ENCODE measurements around the gene MYO9A. TPM values are rescaled to one million over a fixed set of nuclear protein-coding genes. Genes with fewer than 3 reads are reported as not detected.

The MYO9A gene
- total RNA-seq, 1 experiment from 2014 or later = 30.1 TPM

DNA sequence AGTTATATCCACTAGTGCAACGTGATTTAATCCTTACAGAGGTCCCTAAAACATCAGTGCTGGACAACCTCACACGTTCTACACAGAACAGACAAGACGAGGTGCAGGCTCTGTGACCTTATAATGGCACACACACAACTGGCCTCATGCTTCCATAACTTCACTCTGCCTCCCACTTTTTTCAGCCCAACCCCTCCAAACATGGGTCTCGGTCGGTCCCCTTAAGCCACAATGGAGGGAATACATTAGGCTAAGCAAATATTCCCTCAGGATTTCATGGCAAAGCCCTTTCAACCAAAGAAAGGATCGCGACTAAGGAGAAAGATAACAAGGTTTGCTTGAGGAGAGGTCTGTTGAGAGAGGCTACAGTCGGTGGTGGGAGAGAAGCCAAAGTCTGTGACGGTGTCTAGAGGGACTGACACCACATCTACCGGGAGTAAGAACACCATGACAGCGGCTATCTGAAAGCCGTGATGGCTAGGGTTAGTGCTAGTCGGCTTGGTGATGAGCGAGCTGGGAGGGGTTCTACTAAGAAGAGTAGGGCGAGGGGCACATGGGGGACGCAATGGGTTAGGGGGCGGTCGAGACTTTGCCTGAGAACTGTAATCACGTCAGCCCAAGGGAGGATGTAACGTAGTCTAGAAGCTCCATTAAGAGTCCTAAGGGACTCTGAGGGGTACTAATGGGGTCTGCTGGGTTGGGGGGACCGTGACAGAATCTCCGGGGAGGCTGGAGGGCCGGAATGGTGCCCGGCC lies 1.0 kb downstream of the MYO9A start:
- peak overlapping the region; percentile 94 for H3K27ac ChIP-seq (ENCODE audit: low read depth, low read length, poor library complexity, severe bottlenecking)
- intact Hi-C loops (cut with micrococcal nuclease; ENCODE audit: unreplicated experiment) = no loop called here
- no peaks in the 10 kb centered on the region for H3K27me3 ChIP-seq (replicated peaks; ENCODE audit: insufficient read depth, low read depth, low read length, poor library complexity)
- BruUV-seq (replicated peaks) = no TSS peak
- ChIA-PET POLR2A (ENCODE audit: low non-redundant PET) (no interaction called here), CTCF (no interaction called here)
- TF ChIP-seq, protein P1, sequence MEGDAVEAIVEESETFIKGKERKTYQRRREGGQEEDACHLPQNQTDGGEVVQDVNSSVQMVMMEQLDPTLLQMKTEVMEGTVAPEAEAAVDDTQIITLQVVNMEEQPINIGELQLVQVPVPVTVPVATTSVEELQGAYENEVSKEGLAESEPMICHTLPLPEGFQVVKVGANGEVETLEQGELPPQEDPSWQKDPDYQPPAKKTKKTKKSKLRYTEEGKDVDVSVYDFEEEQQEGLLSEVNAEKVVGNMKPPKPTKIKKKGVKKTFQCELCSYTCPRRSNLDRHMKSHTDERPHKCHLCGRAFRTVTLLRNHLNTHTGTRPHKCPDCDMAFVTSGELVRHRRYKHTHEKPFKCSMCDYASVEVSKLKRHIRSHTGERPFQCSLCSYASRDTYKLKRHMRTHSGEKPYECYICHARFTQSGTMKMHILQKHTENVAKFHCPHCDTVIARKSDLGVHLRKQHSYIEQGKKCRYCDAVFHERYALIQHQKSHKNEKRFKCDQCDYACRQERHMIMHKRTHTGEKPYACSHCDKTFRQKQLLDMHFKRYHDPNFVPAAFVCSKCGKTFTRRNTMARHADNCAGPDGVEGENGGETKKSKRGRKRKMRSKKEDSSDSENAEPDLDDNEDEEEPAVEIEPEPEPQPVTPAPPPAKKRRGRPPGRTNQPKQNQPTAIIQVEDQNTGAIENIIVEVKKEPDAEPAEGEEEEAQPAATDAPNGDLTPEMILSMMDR (conservative IDR thresholded peaks at IDR 0.05; ENCODE audit: low read depth, low read length) = no peak
- no peak for TF ChIP-seq EZH2 (IDR thresholded peaks at IDR 0.05; ENCODE audit: borderline replicate concordance, low read depth, low read length, poor library complexity, severe bottlenecking)
- H3K36me3 ChIP-seq (ENCODE audit: insufficient read depth, low read length, poor library complexity, severe bottlenecking) = no peaks in the 10 kb centered on the region
- H3K4me3 ChIP-seq (ENCODE audit: low read depth, low read length, poor library complexity, severe bottlenecking) = peak overlapping the region; percentile 94
- peak; percentile 28 for DNase-seq (ENCODE audit: low spot score)
- no peaks in the 10 kb centered on the region for H3K9me3 ChIP-seq (ENCODE audit: low read depth, low read length, poor library complexity, severe bottlenecking)
- H3K4me1 ChIP-seq (ENCODE audit: insufficient read depth, low read length, poor library complexity, severe bottlenecking) = peaks cover 9% of the 10 kb centered on the region

DNA sequence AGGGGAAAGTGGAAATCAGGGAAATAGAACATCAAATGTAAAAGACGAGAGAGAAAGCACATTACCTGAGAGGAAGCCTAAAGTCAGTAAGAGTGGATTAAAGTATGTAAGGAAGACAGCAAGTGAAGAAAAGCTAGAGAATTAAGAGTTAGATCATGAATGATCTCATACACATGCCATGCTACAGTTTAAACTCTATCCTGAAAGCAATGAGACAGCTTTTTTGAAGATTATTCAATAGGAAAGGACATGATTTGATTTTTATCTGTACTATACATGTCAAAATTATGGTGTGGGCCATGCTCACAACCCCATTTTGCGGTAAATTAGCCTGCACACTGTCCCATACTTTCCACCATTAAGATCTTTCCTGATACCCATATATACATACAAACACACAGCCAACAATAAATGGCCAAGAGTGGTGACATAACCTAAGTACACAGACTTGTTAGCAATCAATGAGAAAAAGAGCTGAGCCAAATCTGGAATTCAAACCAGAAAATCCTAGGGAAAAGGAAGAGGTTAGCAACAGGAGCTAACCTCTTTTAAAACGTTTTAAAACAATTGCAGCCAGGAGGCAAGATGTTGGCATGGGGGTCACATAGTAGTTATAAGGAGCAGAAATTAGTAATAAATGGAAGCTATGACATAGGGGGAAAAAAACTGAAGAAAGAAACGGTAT lies 4.5 kb downstream of the MYO9A start:
- intact Hi-C loops (cut with micrococcal nuclease; ENCODE audit: unreplicated experiment) = no loop called here
- Histone ChIP-seq H3K4me3 (ENCODE audit: low read depth, low read length, poor library complexity, severe bottlenecking) (no peak overlapping the region), H3K27me3 (replicated peaks; ENCODE audit: insufficient read depth, low read depth, low read length, poor library complexity) (no peaks in the 10 kb centered on the region), H3K36me3 (ENCODE audit: insufficient read depth, low read length, poor library complexity, severe bottlenecking) (no peaks in the 10 kb centered on the region), H3K27ac (ENCODE audit: low read depth, low read length, poor library complexity, severe bottlenecking) (no peak overlapping the region), H3K4me1 (ENCODE audit: insufficient read depth, low read length, poor library complexity, severe bottlenecking) (peaks cover 9% of the 10 kb centered on the region), H3K9me3 (ENCODE audit: low read depth, low read length, poor library complexity, severe bottlenecking) (no peaks in the 10 kb centered on the region)
- no TSS peak for BruUV-seq (replicated peaks)
- ChIA-PET CTCF (no interaction called here), POLR2A (ENCODE audit: low non-redundant PET) (no interaction called here)
- DNase-seq (ENCODE audit: low spot score) = no peak
- no peak for TF ChIP-seq EZH2 (IDR thresholded peaks at IDR 0.05; ENCODE audit: borderline replicate concordance, low read depth, low read length, poor library complexity, severe bottlenecking)
- TF ChIP-seq, protein P1 (conservative IDR thresholded peaks at IDR 0.05; ENCODE audit: low read depth, low read length) = no peak

DNA sequence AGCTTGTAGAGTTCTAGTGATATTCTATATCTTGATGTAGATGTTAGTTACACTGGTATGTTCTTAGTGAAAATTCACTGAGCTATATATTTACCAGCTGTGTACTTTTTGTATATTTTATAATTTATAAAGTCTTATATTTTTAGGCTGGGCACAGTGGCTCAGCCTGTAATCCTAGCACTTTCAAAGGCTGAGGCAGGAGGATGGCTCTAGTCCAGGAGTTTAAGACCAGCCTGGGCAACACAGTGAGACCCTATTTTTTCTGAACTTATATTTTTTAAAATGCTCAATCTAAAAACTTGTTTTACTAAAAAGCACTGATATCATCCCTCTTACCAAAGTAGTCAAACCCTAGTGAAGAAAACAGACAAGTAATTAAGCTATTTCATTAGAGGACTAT lies 5.1 kb downstream of the MYO9A start:
- no peaks in the 10 kb centered on the region for H3K27me3 ChIP-seq (replicated peaks; ENCODE audit: insufficient read depth, low read depth, low read length, poor library complexity)
- no peak overlapping the region for H3K4me3 ChIP-seq (ENCODE audit: low read depth, low read length, poor library complexity, severe bottlenecking)
- intact Hi-C loops (cut with micrococcal nuclease; ENCODE audit: unreplicated experiment) = no loop called here
- CTCF ChIA-PET = no interaction called here
- no peak overlapping the region for H3K27ac ChIP-seq (ENCODE audit: low read depth, low read length, poor library complexity, severe bottlenecking)
- H3K4me1 ChIP-seq (ENCODE audit: insufficient read depth, low read length, poor library complexity, severe bottlenecking) = peaks cover 9% of the 10 kb centered on the region
- POLR2A ChIA-PET (ENCODE audit: low non-redundant PET) = no interaction called here
- DNase-seq (ENCODE audit: low spot score) = no peak
- no peaks in the 10 kb centered on the region for H3K36me3 ChIP-seq (ENCODE audit: insufficient read depth, low read length, poor library complexity, severe bottlenecking)
- no TSS peak for BruUV-seq (replicated peaks)
- TF ChIP-seq, protein P1 (conservative IDR thresholded peaks at IDR 0.05; ENCODE audit: low read depth, low read length) = no peak
- no peak for TF ChIP-seq EZH2 (IDR thresholded peaks at IDR 0.05; ENCODE audit: borderline replicate concordance, low read depth, low read length, poor library complexity, severe bottlenecking)
- H3K9me3 ChIP-seq (ENCODE audit: low read depth, low read length, poor library complexity, severe bottlenecking) = no peaks in the 10 kb centered on the region
